Activated B cell treated with CpG ODN at 0.5 μM for 24 hours (primary cell): ENCODE measurements around the gene COG7. TPM values are rescaled to one million over a fixed set of nuclear protein-coding genes. Genes with fewer than 3 reads are reported as not detected.
A peak's percentile ranks its signal among the peaks of the same experiment; 100 is the strongest.
"Not testable (repeated sequence)": the region's sequence is repeated elsewhere in the genome, so short reads cannot be mapped to it uniquely, and the experiment has no call there.

Experiments used
- ATAC-seq: fragments of 200-7000 bp; cut with Tn5 transposase; one replicate; pipeline ENCODE4 v1.10.0; 2021; ENCODE audit warnings: low read depth, mild to moderate bottlenecking, moderate library complexity
- CTCF ChIA-PET: fragments of 350-600 bp; sonication (Branson Sonifier 250); formaldehyde crosslinking; loops from one replicate; lab custom pipeline; 2021; ENCODE audit warnings: antibody characterized with exemption; lab: Charles Lee
- POLR2A ChIA-PET: fragments of 350-600 bp; sonication (Branson Sonifier 250); formaldehyde crosslinking; loops from one replicate; lab custom pipeline; 2021; ENCODE audit warnings: antibody characterized with exemption; lab: Charles Lee
- DNase-seq: peaks from one replicate; pipeline ENCODE4 v3.0.0; 2022
- H3K27ac Mint-ChIP-seq: one replicate; pipeline ENCODE4 v1.8.0; 2020; ENCODE audit warnings: mixed read lengths
- H3K27me3 Mint-ChIP-seq: one replicate; pipeline ENCODE4 v1.8.0; 2021; ENCODE audit warnings: mixed read lengths
- H3K36me3 Mint-ChIP-seq: one replicate; pipeline ENCODE4 v1.8.0; 2021; ENCODE audit warnings: low read depth, mixed read lengths
- H3K4me1 Mint-ChIP-seq: one replicate; pipeline ENCODE4 v1.8.0; 2021; ENCODE audit warnings: mixed read lengths
- H3K4me3 Mint-ChIP-seq: one replicate; pipeline ENCODE4 v1.8.0; 2020; ENCODE audit warnings: mild to moderate bottlenecking, mixed read lengths
- H3K9me3 Mint-ChIP-seq: one replicate; pipeline ENCODE4 v1.8.0; 2020; ENCODE audit warnings: mixed read lengths
- intact Hi-C: fragments of 100-400 bp; cut with micrococcal nuclease; formaldehyde crosslinking; loops from one replicate; pipeline ENCODE4 v1.15.1; 2024
- total RNA-seq: library from RNA; stranded (reverse); gene quantifications from 2 replicates; pipeline ENCODE4 v1.2.3, GENCODE V29; 2022
- TF ChIP-seq, protein P1 (sequence below): fragments of 200-600 bp; IDR thresholded peaks from one replicate; pipeline ENCODE4 v1.8.0; 2022; ENCODE audit warnings: antibody characterized with exemption, mild to moderate bottlenecking

COG7 gene
- total RNA-seq, 1 donor from 2014 or later: 20.2 TPM

DNA sequence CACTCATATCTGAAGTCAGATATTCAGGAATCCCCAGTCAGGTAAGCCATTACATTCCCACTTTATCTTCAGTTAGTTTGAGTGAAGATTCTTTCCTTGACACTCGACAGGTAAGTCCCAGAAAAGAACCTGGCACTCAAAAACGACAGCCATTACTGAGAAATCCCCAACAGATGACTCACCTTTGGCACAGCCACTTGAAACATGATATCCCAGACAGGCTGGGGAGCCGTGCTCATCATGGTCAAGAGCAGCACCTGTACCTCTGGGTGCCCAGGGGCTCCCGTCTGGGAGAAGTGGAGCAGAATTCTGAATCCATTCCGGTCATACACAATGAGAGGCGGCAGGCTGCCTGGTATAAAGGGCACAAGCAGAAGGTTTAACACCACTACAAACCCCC is 16.8 kb upstream of the COG7 start:
- ChIA-PET POLR2A (no interaction called here), CTCF (no interaction called here)
- peaks cover 73% of the 10 kb centered on the region for H3K36me3 Mint-ChIP-seq
- H3K27me3 Mint-ChIP-seq: no peaks in the 10 kb centered on the region
- TF ChIP-seq, protein P1, sequence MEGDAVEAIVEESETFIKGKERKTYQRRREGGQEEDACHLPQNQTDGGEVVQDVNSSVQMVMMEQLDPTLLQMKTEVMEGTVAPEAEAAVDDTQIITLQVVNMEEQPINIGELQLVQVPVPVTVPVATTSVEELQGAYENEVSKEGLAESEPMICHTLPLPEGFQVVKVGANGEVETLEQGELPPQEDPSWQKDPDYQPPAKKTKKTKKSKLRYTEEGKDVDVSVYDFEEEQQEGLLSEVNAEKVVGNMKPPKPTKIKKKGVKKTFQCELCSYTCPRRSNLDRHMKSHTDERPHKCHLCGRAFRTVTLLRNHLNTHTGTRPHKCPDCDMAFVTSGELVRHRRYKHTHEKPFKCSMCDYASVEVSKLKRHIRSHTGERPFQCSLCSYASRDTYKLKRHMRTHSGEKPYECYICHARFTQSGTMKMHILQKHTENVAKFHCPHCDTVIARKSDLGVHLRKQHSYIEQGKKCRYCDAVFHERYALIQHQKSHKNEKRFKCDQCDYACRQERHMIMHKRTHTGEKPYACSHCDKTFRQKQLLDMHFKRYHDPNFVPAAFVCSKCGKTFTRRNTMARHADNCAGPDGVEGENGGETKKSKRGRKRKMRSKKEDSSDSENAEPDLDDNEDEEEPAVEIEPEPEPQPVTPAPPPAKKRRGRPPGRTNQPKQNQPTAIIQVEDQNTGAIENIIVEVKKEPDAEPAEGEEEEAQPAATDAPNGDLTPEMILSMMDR: no peak
- ATAC-seq (no peak), DNase-seq (no peak)
- H3K4me3 Mint-ChIP-seq: no peak overlapping the region
- H3K4me1 Mint-ChIP-seq: no peaks in the 10 kb centered on the region
- no peak overlapping the region for H3K27ac Mint-ChIP-seq
- intact Hi-C loops: no loop called here
- no peaks in the 10 kb centered on the region for H3K9me3 Mint-ChIP-seq

DNA sequence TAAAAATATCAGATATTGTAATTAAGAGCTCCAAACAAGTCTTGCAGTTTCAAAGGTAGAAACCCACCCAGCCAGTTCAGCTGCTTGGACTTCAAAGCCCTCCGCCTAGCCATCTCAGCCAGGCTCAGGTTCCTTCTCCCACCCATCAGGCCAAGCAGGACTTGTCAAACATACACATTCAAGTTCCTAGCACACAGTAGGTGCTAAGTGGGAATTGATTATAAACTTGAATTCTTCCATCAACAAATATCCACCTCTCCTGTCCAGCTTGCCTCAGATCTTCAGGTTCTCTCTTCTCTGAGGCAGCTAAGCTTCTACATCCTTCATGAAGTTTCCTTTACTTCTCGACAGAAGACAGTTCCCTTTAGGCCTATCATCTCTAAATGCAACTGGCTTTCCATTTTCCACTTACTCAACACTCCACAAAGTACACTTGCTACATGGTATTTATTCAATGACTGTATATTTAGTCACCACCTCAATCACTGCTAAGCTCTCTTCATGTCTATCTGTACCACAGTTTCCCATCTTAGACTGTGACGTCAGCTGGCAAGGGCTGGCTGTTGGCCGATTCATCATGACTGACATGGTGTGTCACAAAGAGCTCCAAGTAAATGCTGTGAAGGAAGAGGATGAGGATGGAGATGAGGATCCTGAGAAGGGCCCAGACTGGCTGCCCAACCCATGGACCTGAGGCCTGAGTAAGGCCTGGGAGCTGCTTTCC is 13.3 kb upstream of the COG7 start:
- intact Hi-C loops: no loop called here
- POLR2A ChIA-PET: interaction anchor here (1.2 kb wide), 1 partner anchor 13 kb away, joined by 4 read pairs; the partner anchor contains the start of gene COG7
- no peak overlapping the region for H3K4me3 Mint-ChIP-seq

DNA sequence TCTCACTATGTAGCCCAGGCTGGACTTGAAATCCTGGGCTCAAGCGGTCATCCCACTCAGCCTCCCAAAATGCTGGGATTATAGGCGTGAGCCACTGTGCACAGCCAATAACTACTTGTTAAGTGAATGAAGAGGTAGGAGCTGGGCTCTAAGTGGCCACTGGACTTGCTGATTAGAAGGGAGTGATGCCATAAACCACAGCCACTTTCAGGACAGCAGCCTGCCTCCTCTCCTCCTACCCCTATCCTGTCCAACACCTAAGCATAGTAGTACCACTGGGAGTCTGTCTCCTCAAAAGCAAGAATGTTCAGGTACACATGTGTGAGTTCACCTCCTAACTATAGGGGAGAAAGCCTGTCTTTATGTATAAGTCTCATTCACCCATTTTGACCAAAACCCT is 12.2 kb upstream of the COG7 start:
- no peaks in the 10 kb centered on the region for H3K4me1 Mint-ChIP-seq
- H3K4me3 Mint-ChIP-seq: no peak overlapping the region
- intact Hi-C loops: no loop called here
- peaks cover 52% of the 10 kb centered on the region for H3K36me3 Mint-ChIP-seq
- H3K9me3 Mint-ChIP-seq: no peaks in the 10 kb centered on the region
- no peak overlapping the region for H3K27ac Mint-ChIP-seq
- DNase-seq: no peak
- ChIA-PET CTCF (no interaction called here), POLR2A (no interaction called here)
- no peaks in the 10 kb centered on the region for H3K27me3 Mint-ChIP-seq
- TF ChIP-seq, protein P1: no peak
- no peak for ATAC-seq

More for the DNA sequence above, 13.3 kb upstream of the COG7 start:
- DNase-seq (no peak), ATAC-seq (no peak)
- H3K27me3 Mint-ChIP-seq: no peaks in the 10 kb centered on the region
- TF ChIP-seq, protein P1: no peak
- H3K4me1 Mint-ChIP-seq: no peaks in the 10 kb centered on the region
- CTCF ChIA-PET: no interaction called here
- H3K27ac Mint-ChIP-seq: peak overlapping the region; percentile 27
- no peaks in the 10 kb centered on the region for H3K9me3 Mint-ChIP-seq
- H3K36me3 Mint-ChIP-seq: peaks cover 61% of the 10 kb centered on the region

DNA sequence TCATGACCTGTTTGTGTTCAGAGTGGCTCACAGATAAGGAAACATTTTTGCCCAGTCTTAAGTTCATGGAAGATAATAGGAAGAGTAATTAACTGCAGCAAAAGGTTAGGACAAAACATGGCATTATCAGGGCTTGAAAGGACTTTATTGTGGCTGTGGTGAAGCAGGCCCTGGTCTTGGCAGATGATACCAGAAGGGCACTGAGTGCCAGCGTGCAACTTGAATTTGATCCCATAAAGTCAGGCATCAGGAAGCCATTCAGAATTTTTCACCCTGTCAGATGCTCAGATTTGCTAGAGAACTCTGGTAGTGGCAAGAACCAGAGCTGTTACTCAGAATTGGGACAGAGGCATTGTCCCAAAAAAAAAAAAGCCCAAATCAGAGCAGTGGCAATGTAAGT is 11.2 kb upstream of the COG7 start:
- DNase-seq (no peak), ATAC-seq (no peak)
- CTCF ChIA-PET: no interaction called here
- Mint-ChIP-seq H3K4me3 (no peak overlapping the region), H3K36me3 (peaks cover 42% of the 10 kb centered on the region), H3K27me3 (no peaks in the 10 kb centered on the region), H3K27ac (peak overlapping the region; percentile 41), H3K4me1 (no peaks in the 10 kb centered on the region), H3K9me3 (no peaks in the 10 kb centered on the region)
- POLR2A ChIA-PET: interaction anchor here (0.6 kb wide), 2 partner anchors 46 to 396 kb away, joined by 3 to 6 read pairs; partner anchors contain the start of gene GGA2
- TF ChIP-seq, protein P1: no peak
- intact Hi-C loops: no loop called here

DNA sequence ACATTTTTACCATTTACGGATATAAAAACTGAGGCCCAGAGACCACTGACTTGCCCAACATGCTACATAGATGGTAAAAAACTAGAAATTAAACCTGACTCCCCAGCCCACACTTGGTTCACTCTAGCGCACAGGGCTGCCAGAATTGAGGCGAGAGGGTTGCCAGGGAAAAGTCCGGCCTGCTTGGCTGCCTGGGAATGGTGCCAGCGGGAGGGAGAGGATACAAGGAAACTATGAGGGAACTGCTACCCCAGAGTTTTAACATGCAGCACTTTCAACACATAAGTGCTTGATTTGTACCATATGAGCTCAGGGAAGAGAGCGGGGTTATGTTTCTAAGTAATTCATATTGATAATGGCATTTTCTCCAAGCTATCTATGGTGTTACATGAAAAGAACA is 10.0 kb upstream of the COG7 start:
- intact Hi-C loops, DNase-seq, H3K9me3 Mint-ChIP-seq, H3K27me3 Mint-ChIP-seq, CTCF ChIA-PET, H3K27ac Mint-ChIP-seq, ATAC-seq, H3K4me1 Mint-ChIP-seq, H3K4me3 Mint-ChIP-seq, POLR2A ChIA-PET: not testable (repeated sequence)
- H3K36me3 Mint-ChIP-seq: peaks cover 30% of the 10 kb centered on the region
